Measurements from ENCODE around the gene NPTX1. TPM values are rescaled to one million over a fixed set of nuclear protein-coding genes. Genes with fewer than 3 reads are reported as not detected.

Gene NPTX1
- total RNA-seq, 1 experiment from 2014 or later = 0.11 TPM

GRCh38 chr17:80504686-80505413, 28.4 kb upstream of the NPTX1 start:
- peak; percentile 32 for DNase-seq (ENCODE audit: low read depth)

GRCh38 chr17:80503921-80504320, 27.5 kb upstream of the NPTX1 start:
- no peak for DNase-seq (ENCODE audit: low read depth)

GRCh38 chr17:80503031-80503430, 26.6 kb upstream of the NPTX1 start:
- no peak for DNase-seq (ENCODE audit: low read depth)

GRCh38 chr17:80502578-80502877, 26.1 kb upstream of the NPTX1 start:
- no peak for DNase-seq (ENCODE audit: low read depth)

GRCh38 chr17:80501741-80502577, 25.6 kb upstream of the NPTX1 start:
- no peak for DNase-seq (ENCODE audit: low read depth)

- DNase-seq (ENCODE audit: low read depth) = no peak
These were observed 23.7 kb upstream of the NPTX1 start for GRCh38 chr17:80499961-80500665.

GRCh38 chr17:80499560-80499959, 23.2 kb upstream of the NPTX1 start:
- no peak for DNase-seq (ENCODE audit: low read depth)

GRCh38 chr17:80498920-80499410, 22.6 kb upstream of the NPTX1 start:
- DNase-seq (ENCODE audit: low read depth) = no peak

- DNase-seq (ENCODE audit: low read depth) = peak; percentile 42
These were observed 22.0 kb upstream of the NPTX1 start for GRCh38 chr17:80498242-80498919.

- no peak for DNase-seq (ENCODE audit: low read depth)
These were observed 21.4 kb upstream of the NPTX1 start for GRCh38 chr17:80497726-80498241.

GRCh38 chr17:80494547-80494946, 18.1 kb upstream of the NPTX1 start:
- no peak for DNase-seq (ENCODE audit: low read depth)

GRCh38 chr17:80492343-80493136, 16.1 kb upstream of the NPTX1 start:
- no peak for DNase-seq (ENCODE audit: low read depth)

- peak; percentile 36 for DNase-seq (ENCODE audit: low read depth)
These were observed 15.3 kb upstream of the NPTX1 start for GRCh38 chr17:80491478-80492342.

- no peak for DNase-seq (ENCODE audit: low read depth)
These were observed 11.1 kb upstream of the NPTX1 start for GRCh38 chr17:80487511-80487910.

GRCh38 chr17:80486692-80487091, 10.3 kb upstream of the NPTX1 start:
- no peak for DNase-seq (ENCODE audit: low read depth)

- no peak for DNase-seq (ENCODE audit: low read depth)
These were observed 9.4 kb upstream of the NPTX1 start for GRCh38 chr17:80485846-80486245.

GRCh38 chr17:80482555-80483308, 6.3 kb upstream of the NPTX1 start:
- no peak for DNase-seq (ENCODE audit: low read depth)

GRCh38 chr17:80482058-80482318, 5.6 kb upstream of the NPTX1 start:
- DNase-seq (ENCODE audit: low read depth) = no peak

GRCh38 chr17:80481284-80482057, 5.1 kb upstream of the NPTX1 start:
- no peak for DNase-seq (ENCODE audit: low read depth)
